ENCODE data around the gene METTL9. TPM values are rescaled to one million over a fixed set of nuclear protein-coding genes. Genes with fewer than 3 reads are reported as not detected.

METTL9 gene
- total RNA-seq, 1 experiment from 2014 or later, result 41.4 TPM

DNA sequence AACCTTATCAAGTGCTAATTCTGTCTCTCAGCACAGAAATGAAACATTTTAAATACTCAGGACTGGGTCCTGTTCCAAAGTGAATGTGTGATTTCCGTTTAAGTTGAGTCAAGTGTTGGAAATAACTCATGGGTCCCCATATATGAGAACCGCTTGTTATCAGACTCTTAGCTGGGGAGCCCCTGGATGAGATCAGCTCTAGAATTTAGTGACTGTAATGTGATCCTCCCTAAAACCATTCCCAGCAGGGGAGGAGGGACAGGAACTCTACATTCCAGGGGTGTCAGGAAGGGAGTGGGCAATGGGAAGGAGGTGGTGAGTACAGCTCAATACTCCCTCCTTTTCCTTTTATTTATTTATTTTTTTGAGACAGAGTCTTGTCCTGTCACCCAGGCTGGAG is 101.9 kb downstream of the METTL9 start:
- Histone ChIP-seq H3K27me3 (ENCODE audit: insufficient read depth, low read length) (no peaks in the 10 kb centered on the region), H2AFZ (ENCODE audit: low read depth, low read length, poor library complexity, severe bottlenecking) (no peak overlapping the region), H3K4me1 (ENCODE audit: control insufficient read depth in 1 of 2, insufficient read depth in 2 of 2, low read length in 2 of 2) (no peaks in the 10 kb centered on the region), H3K9me3 (ENCODE audit: control insufficient read depth in 1 of 2, insufficient read depth in 1 of 2, low read depth in 1 of 2, low read length in 2 of 2) (no peaks in the 10 kb centered on the region), H3K9me2 (ENCODE audit: insufficient read depth) (no peaks in the 10 kb centered on the region), H3K36me3 (ENCODE audit: control insufficient read depth in 1 of 2, insufficient read depth in 2 of 2, low read length in 2 of 2) (no peaks in the 10 kb centered on the region), H4K20me1 (ENCODE audit: insufficient read depth) (no peaks in the 10 kb centered on the region), H3K27ac (ENCODE audit: low read depth, low read length) (no peak overlapping the region), H3K4me3 (replicated peaks in 1 of 2; ENCODE audit: low read depth in 1 of 2, low read length in 2 of 2) (no peak overlapping the region), H3K9ac (ENCODE audit: low read length) (no peak overlapping the region), H3K4me2 (ENCODE audit: low read length) (no peak overlapping the region), H3K79me2 (ENCODE audit: insufficient read depth, low read length) (no peaks in the 10 kb centered on the region)
- BruUV-seq (replicated peaks), result no TSS peak
- DNase-seq (ENCODE audit: low read depth, low spot score), result no peak
- ChIA-PET RAD21 (ENCODE audit: low non-redundant PET in 1 of 2, low total read pairs in 2 of 2, uncharacterized antibody in 2 of 2, unreplicated experiment in 2 of 2) (no interaction called here), CTCF (no interaction called here), POLR2A (no interaction called here)
- TF ChIP-seq, protein P1, sequence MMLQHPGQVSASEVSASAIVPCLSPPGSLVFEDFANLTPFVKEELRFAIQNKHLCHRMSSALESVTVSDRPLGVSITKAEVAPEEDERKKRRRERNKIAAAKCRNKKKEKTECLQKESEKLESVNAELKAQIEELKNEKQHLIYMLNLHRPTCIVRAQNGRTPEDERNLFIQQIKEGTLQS (IDR thresholded peaks at IDR 0.05), result no peak
- TF ChIP-seq POLR2AphosphoS5 (IDR thresholded peaks at IDR 0.05; ENCODE audit: low read depth, low read length) (no peak), FOSL1 (IDR thresholded peaks at IDR 0.05; ENCODE audit: low read depth) (no peak), REST (IDR thresholded peaks at IDR 0.05; ENCODE audit: low read depth) (no peak), EZH2 (IDR thresholded peaks at IDR 0.05) (no peak), EZH2phosphoT487 (IDR thresholded peaks at IDR 0.05; ENCODE audit: borderline replicate concordance) (no peak), YY1 (IDR thresholded peaks at IDR 0.05; ENCODE audit: extremely low read depth, insufficient replicate concordance, low read depth, low read length) (no peak), MAX (IDR thresholded peaks at IDR 0.05) (no peak), ZFX (IDR thresholded peaks at IDR 0.05) (no peak), EGR1 (IDR thresholded peaks at IDR 0.05; ENCODE audit: low read depth) (no peak), ELF1 (IDR thresholded peaks at IDR 0.05; ENCODE audit: borderline replicate concordance, low read depth) (no peak), CBX3 (IDR thresholded peaks at IDR 0.05; ENCODE audit: low read depth) (no peak), CEBPB (IDR thresholded peaks at IDR 0.05; ENCODE audit: low read depth) (no peak), SRF (IDR thresholded peaks at IDR 0.05; ENCODE audit: low read depth) (no peak), POLR2A (IDR thresholded peaks at IDR 0.05; ENCODE audit: borderline replicate concordance, extremely low read depth, insufficient read depth, insufficient read length) (no peak), SIN3A (IDR thresholded peaks at IDR 0.05; ENCODE audit: low read depth) (no peak), ZNF274 (IDR thresholded peaks at IDR 0.05; ENCODE audit: low read depth, low read length) (no peak), SP1 (IDR thresholded peaks at IDR 0.05; ENCODE audit: low read depth) (no peak), JUND (IDR thresholded peaks at IDR 0.05) (no peak)
- TF ChIP-seq, protein P2, sequence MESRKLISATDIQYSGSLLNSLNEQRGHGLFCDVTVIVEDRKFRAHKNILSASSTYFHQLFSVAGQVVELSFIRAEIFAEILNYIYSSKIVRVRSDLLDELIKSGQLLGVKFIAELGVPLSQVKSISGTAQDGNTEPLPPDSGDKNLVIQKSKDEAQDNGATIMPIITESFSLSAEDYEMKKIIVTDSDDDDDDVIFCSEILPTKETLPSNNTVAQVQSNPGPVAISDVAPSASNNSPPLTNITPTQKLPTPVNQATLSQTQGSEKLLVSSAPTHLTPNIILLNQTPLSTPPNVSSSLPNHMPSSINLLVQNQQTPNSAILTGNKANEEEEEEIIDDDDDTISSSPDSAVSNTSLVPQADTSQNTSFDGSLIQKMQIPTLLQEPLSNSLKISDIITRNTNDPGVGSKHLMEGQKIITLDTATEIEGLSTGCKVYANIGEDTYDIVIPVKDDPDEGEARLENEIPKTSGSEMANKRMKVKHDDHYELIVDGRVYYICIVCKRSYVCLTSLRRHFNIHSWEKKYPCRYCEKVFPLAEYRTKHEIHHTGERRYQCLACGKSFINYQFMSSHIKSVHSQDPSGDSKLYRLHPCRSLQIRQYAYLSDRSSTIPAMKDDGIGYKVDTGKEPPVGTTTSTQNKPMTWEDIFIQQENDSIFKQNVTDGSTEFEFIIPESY (IDR thresholded peaks at IDR 0.05; ENCODE audit: extremely low read depth, insufficient replicate concordance, low read length), result no peak
- ATAC-seq, result no peak
- intact Hi-C loops (cut with micrococcal nuclease), result no loop called here
